HEK293 (cell line): ENCODE data around the gene DNMT3L.

Experiments used
- BCL11B ChIP-seq: fragments of 450-650 bp; formaldehyde crosslinking; IDR thresholded peaks from 2 replicates; pipeline ENCODE4 v1.5.1; 2016; ENCODE audit warnings: low read depth, missing biosample characterization, missing genetic modification characterization
- EGR2 ChIP-seq: fragments of 450-650 bp; formaldehyde crosslinking; IDR thresholded peaks from 2 replicates; pipeline ENCODE4 v1.5.1; 2016; ENCODE audit warnings: low read depth, missing biosample characterization, missing genetic modification characterization
- GFI1B ChIP-seq: fragments of 450-650 bp; formaldehyde crosslinking; IDR thresholded peaks from 2 replicates; pipeline ENCODE4 v1.5.1; 2016; ENCODE audit warnings: missing biosample characterization, missing genetic modification characterization
- GLI4 ChIP-seq: fragments of 450-650 bp; formaldehyde crosslinking; IDR thresholded peaks from 2 replicates; pipeline ENCODE4 v1.5.1; 2016; ENCODE audit warnings: missing biosample characterization, missing genetic modification characterization
- GLIS1 ChIP-seq: fragments of 450-650 bp; formaldehyde crosslinking; IDR thresholded peaks from 2 replicates; pipeline ENCODE4 v1.5.1; 2016; ENCODE audit warnings: missing biosample characterization, missing genetic modification characterization
- KLF7 ChIP-seq: fragments of 450-650 bp; formaldehyde crosslinking; IDR thresholded peaks from 2 replicates; pipeline ENCODE4 v1.5.1; 2016; ENCODE audit warnings: missing biosample characterization, missing genetic modification characterization, borderline replicate concordance
- SP2 ChIP-seq: fragments of 450-650 bp; formaldehyde crosslinking; IDR thresholded peaks from 2 replicates; pipeline ENCODE4 v1.5.1; 2016; ENCODE audit warnings: missing biosample characterization, missing genetic modification characterization
- TSHZ1 ChIP-seq: fragments of 450-650 bp; formaldehyde crosslinking; IDR thresholded peaks from 2 replicates; pipeline ENCODE4 v1.5.1; 2016; ENCODE audit warnings: missing biosample characterization, missing genetic modification characterization, borderline replicate concordance
- ZBTB1 ChIP-seq: fragments of 450-650 bp; formaldehyde crosslinking; IDR thresholded peaks from 2 replicates; pipeline ENCODE4 v1.5.1; 2016; ENCODE audit warnings: missing biosample characterization, missing genetic modification characterization
- ZBTB17 ChIP-seq: fragments of 450-650 bp; formaldehyde crosslinking; IDR thresholded peaks from 2 replicates; pipeline ENCODE4 v1.5.1; 2016; ENCODE audit warnings: missing biosample characterization, missing genetic modification characterization
- ZNF132 ChIP-seq: fragments of 450-650 bp; formaldehyde crosslinking; IDR thresholded peaks from 2 replicates; pipeline ENCODE4 v1.5.1; 2017; ENCODE audit warnings: missing biosample characterization, missing genetic modification characterization, borderline replicate concordance
- ZNF146 ChIP-seq: fragments of 450-650 bp; formaldehyde crosslinking; IDR thresholded peaks from 2 replicates; pipeline ENCODE4 v1.5.1; 2016; ENCODE audit warnings: missing biosample characterization, missing genetic modification characterization
- ZNF157 ChIP-seq: fragments of 450-650 bp; formaldehyde crosslinking; IDR thresholded peaks from 2 replicates; pipeline ENCODE4 v1.5.1; 2016; ENCODE audit warnings: missing biosample characterization, missing genetic modification characterization
- ZNF19 ChIP-seq: fragments of 450-650 bp; formaldehyde crosslinking; IDR thresholded peaks from 2 replicates; pipeline ENCODE4; 2016; ENCODE audit warnings: missing biosample characterization, missing genetic modification characterization, low read depth
- ZNF221 ChIP-seq: fragments of 450-650 bp; formaldehyde crosslinking; IDR thresholded peaks from 2 replicates; pipeline ENCODE4 v1.5.1; 2017; ENCODE audit warnings: missing biosample characterization, missing genetic modification characterization, borderline replicate concordance
- ZNF24 ChIP-seq: fragments of 450-650 bp; formaldehyde crosslinking; IDR thresholded peaks from 2 replicates; pipeline ENCODE4 v1.5.1; 2016; ENCODE audit warnings: missing biosample characterization, missing genetic modification characterization
- ZNF544 ChIP-seq: fragments of 450-650 bp; formaldehyde crosslinking; IDR thresholded peaks from 2 replicates; pipeline ENCODE4 v1.5.0; 2017; ENCODE audit warnings: missing biosample characterization, missing genetic modification characterization
- ZNF548 ChIP-seq: fragments of 450-650 bp; formaldehyde crosslinking; IDR thresholded peaks from 2 replicates; pipeline ENCODE4 v1.5.1; 2016; ENCODE audit warnings: missing biosample characterization, missing genetic modification characterization
- ZNF600 ChIP-seq: fragments of 450-650 bp; formaldehyde crosslinking; IDR thresholded peaks from 2 replicates; pipeline ENCODE4 v1.5.1; 2016; ENCODE audit warnings: missing biosample characterization, missing genetic modification characterization
- ZNF621 ChIP-seq: fragments of 450-650 bp; formaldehyde crosslinking; IDR thresholded peaks from 2 replicates; pipeline ENCODE4 v1.5.1; 2017; ENCODE audit warnings: missing biosample characterization, missing genetic modification characterization
- ZNF701 ChIP-seq: fragments of 450-650 bp; formaldehyde crosslinking; IDR thresholded peaks from 2 replicates; pipeline ENCODE4 v1.5.1; 2016; ENCODE audit warnings: missing biosample characterization, missing genetic modification characterization
- ZNF776 ChIP-seq: fragments of 450-650 bp; formaldehyde crosslinking; IDR thresholded peaks from 2 replicates; pipeline ENCODE4 v1.5.0; 2017; ENCODE audit warnings: missing biosample characterization, missing genetic modification characterization, borderline replicate concordance
- ZNF791 ChIP-seq: fragments of 450-650 bp; formaldehyde crosslinking; IDR thresholded peaks from 2 replicates; pipeline ENCODE4 v1.5.1; 2016; ENCODE audit warnings: missing biosample characterization, missing genetic modification characterization
- ZSCAN18 ChIP-seq: fragments of 450-650 bp; formaldehyde crosslinking; IDR thresholded peaks from 2 replicates; pipeline ENCODE4 v1.5.1; 2016; ENCODE audit warnings: missing biosample characterization, missing genetic modification characterization
- TF ChIP-seq, protein P1 (sequence below): fragments of 450-650 bp; formaldehyde crosslinking; IDR thresholded peaks from 2 replicates; pipeline ENCODE4 v1.5.1; 2016; ENCODE audit warnings: missing biosample characterization, missing genetic modification characterization
- TF ChIP-seq, protein P2 (sequence below): fragments of 450-650 bp; formaldehyde crosslinking; IDR thresholded peaks from 2 replicates; pipeline ENCODE4 v1.5.1; 2016; ENCODE audit warnings: missing biosample characterization, missing genetic modification characterization
- TF ChIP-seq, protein P3 (sequence below): fragments of 450-650 bp; formaldehyde crosslinking; IDR thresholded peaks from 2 replicates; pipeline ENCODE4 v1.5.1; 2016; ENCODE audit warnings: missing biosample characterization, missing genetic modification characterization, low read depth
- TF ChIP-seq, protein P4 (sequence below): fragments of 450-650 bp; formaldehyde crosslinking; IDR thresholded peaks from 2 replicates; pipeline ENCODE4; 2016; ENCODE audit warnings: missing biosample characterization, missing genetic modification characterization

Gene DNMT3L

GRCh38 chr21:44295163-44295573 lies 33.5 kb upstream of the DNMT3L start (continued):
- TF ChIP-seq ZSCAN18 (no peak), EGR2 (tag by site-specific recombination) (0 out of 2 replicates have a peak, but pooled peaks have one; percentile 13), ZNF19 (no peak), GFI1B (tag by site-specific recombination) (no peak), ZNF621 (tag by site-specific recombination) (no peak), ZNF791 (tag by site-specific recombination) (no peak), ZNF132 (no peak), GLIS1 (peak; percentile 36), BCL11B (tag by site-specific recombination) (no peak), ZBTB1 (tag by site-specific recombination) (no peak), ZNF776 (no peak), ZNF157 (no peak), ZBTB17 (tag by site-specific recombination) (no peak), ZNF24 (tag by site-specific recombination) (no peak), ZNF146 (tag by site-specific recombination) (no peak), TSHZ1 (tag by site-specific recombination) (no peak), ZNF548 (no peak), ZNF221 (tag by site-specific recombination) (no peak), ZNF544 (tag by site-specific recombination) (no peak), ZNF600 (tag by site-specific recombination) (peak; percentile 65; the same call in 1 of the 2 replicates), KLF7 (tag by site-specific recombination) (no peak), GLI4 (no peak), ZNF701 (no peak), SP2 (tag by site-specific recombination) (no peak)
- TF ChIP-seq, protein P1, sequence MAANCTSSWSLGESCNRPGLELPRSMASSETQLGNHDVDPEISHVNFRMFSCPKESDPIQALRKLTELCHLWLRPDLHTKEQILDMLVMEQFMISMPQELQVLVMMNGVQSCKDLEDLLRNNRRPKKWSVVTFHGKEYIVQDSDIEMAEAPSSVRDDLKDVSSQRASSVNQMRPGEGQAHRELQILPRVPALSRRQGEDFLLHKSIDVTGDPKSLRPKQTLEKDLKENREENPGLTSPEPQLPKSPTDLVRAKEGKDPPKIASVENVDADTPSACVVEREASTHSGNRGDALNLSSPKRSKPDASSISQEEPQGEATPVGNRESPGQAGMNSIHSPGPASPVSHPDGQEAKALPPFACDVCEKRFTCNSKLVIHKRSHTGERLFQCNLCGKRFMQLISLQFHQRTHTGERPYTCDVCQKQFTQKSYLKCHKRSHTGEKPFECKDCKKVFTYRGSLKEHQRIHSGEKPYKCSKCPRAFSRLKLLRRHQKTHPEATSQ (tag by site-specific recombination): no peak
- TF ChIP-seq, protein P2, sequence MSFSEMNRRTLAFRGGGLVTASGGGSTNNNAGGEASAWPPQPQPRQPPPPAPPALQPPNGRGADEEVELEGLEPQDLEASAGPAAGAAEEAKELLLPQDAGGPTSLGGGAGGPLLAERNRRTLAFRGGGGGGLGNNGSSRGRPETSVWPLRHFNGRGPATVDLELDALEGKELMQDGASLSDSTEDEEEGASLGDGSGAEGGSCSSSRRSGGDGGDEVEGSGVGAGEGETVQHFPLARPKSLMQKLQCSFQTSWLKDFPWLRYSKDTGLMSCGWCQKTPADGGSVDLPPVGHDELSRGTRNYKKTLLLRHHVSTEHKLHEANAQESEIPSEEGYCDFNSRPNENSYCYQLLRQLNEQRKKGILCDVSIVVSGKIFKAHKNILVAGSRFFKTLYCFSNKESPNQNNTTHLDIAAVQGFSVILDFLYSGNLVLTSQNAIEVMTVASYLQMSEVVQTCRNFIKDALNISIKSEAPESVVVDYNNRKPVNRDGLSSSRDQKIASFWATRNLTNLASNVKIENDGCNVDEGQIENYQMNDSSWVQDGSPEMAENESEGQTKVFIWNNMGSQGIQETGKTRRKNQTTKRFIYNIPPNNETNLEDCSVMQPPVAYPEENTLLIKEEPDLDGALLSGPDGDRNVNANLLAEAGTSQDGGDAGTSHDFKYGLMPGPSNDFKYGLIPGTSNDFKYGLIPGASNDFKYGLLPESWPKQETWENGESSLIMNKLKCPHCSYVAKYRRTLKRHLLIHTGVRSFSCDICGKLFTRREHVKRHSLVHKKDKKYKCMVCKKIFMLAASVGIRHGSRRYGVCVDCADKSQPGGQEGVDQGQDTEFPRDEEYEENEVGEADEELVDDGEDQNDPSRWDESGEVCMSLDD (tag by site-specific recombination): 0 out of 2 replicates have a peak, but pooled peaks have one; percentile 24
- TF ChIP-seq, protein P3, sequence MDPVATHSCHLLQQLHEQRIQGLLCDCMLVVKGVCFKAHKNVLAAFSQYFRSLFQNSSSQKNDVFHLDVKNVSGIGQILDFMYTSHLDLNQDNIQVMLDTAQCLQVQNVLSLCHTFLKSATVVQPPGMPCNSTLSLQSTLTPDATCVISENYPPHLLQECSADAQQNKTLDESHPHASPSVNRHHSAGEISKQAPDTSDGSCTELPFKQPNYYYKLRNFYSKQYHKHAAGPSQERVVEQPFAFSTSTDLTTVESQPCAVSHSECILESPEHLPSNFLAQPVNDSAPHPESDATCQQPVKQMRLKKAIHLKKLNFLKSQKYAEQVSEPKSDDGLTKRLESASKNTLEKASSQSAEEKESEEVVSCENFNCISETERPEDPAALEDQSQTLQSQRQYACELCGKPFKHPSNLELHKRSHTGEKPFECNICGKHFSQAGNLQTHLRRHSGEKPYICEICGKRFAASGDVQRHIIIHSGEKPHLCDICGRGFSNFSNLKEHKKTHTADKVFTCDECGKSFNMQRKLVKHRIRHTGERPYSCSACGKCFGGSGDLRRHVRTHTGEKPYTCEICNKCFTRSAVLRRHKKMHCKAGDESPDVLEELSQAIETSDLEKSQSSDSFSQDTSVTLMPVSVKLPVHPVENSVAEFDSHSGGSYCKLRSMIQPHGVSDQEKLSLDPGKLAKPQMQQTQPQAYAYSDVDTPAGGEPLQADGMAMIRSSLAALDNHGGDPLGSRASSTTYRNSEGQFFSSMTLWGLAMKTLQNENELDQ: no peak
- TF ChIP-seq, protein P4, sequence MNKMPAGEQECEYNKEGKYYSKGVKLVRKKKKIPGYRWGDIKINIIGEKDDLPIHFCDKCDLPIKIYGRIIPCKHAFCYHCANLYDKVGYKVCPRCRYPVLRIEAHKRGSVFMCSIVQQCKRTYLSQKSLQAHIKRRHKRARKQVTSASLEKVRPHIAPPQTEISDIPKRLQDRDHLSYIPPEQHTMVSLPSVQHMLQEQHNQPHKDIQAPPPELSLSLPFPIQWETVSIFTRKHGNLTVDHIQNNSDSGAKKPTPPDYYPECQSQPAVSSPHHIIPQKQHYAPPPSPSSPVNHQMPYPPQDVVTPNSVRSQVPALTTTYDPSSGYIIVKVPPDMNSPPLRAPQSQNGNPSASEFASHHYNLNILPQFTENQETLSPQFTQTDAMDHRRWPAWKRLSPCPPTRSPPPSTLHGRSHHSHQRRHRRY (tag by site-specific recombination): no peak
